Esophagus (tissue), 2 donors: ENCODE data around the gene ESR1. TPM values are rescaled to one million over a fixed set of nuclear protein-coding genes. Genes with fewer than 3 reads are reported as not detected.
"Not testable (repeated sequence)": the region's sequence is repeated elsewhere in the genome, so short reads cannot be mapped to it uniquely, and the experiment has no call there.

Experiments used
- H3K27ac ChIP-seq, 2 donors: one replicate each; pipeline ENCODE4 v1.5.1; 2013; ENCODE audit warnings: low read depth in 2 of 2, mild to moderate bottlenecking in 2 of 2, inconsistent platforms in 1 of 2, low read length in 1 of 2, moderate library complexity in 1 of 2
- H3K27me3 ChIP-seq, 2 donors: one replicate each; pipeline ENCODE4 v1.6.1; 2013; ENCODE audit warnings: low read length in 2 of 2, control low read depth in 1 of 2, mild to moderate bottlenecking in 1 of 2; ENCODE audit not compliant: insufficient read depth in 2 of 2, control insufficient read depth in 1 of 2
- H3K36me3 ChIP-seq, 2 donors: one replicate each; pipeline ENCODE4 v1.6.1; 2013; ENCODE audit warnings: low read length in 1 of 2; ENCODE audit not compliant: control insufficient read depth in 2 of 2, insufficient read depth in 2 of 2
- H3K4me1 ChIP-seq, 2 donors: one replicate each; pipeline ENCODE4 v1.6.1; 2013; ENCODE audit warnings: low read length in 1 of 2; ENCODE audit not compliant: control insufficient read depth in 2 of 2, insufficient read depth in 2 of 2
- H3K4me3 ChIP-seq, 2 donors: one replicate each; pipeline ENCODE4 v1.5.1; 2013; ENCODE audit warnings: low read length in 2 of 2, mild to moderate bottlenecking in 2 of 2, low read depth in 1 of 2, moderate library complexity in 1 of 2
- H3K9me3 ChIP-seq, 2 donors: one replicate each; pipeline ENCODE4 v1.6.1; 2013; ENCODE audit warnings: mild to moderate bottlenecking in 2 of 2, low read depth in 1 of 2, low read length in 1 of 2, moderate library complexity in 1 of 2; ENCODE audit not compliant: control insufficient read depth in 2 of 2, insufficient read depth in 1 of 2
- WGBS, 2 donors: extraction: QIAGEN DNeasy Blood & Tissue Kit; methylation state at CpG; one replicate each; pipeline ENCODE4 v1.1.7; 2013; 5-methylcytosine and 5-hydroxymethylcytosine counted together
- polyA plus RNA-seq, 2 donors: library from polyadenylated mRNA; stranded (reverse); fragments of 200-250 nt; gene quantifications; one replicate each; pipeline ENCODE4 v1.2.3, GENCODE V29; 2013
- donor health status: healthy with polysubstance abuse.
- donor health status: Bipolar disorder and iron deficiency.

The ESR1 gene
- polyA plus RNA-seq, 2 donors = 0.05 to 0.14 TPM

DNA sequence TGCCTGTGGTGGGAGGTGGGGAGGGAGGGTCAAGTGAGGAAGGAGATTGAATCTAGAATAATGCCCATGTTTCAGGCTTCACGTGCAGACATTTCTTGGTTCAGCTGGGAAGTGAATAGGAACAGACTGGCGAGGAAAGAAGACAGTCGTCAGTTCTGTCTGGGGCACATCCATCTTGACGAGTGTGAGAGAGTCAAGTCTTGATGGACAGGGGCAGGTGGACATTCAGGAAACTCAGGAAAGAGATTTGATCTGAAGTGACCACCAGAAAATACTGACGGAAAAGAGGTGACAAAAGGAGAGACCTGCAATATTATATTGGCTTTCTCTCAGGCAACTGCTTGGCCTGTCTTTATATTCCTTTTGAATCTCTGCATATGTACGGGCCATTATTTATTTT, 68.6 kb downstream of the ESR1 start:
- H3K27me3 ChIP-seq = no peaks in the 10 kb centered on the region
- H3K9me3 ChIP-seq = no peaks in the 10 kb centered on the region

GRCh38 chr6:151877458-151877857, 70.0 kb downstream of the ESR1 start:
- Histone ChIP-seq H3K4me1 (no peaks in the 10 kb centered on the region), H3K9me3 (no peaks in the 10 kb centered on the region), H3K27me3 (no peaks in the 10 kb centered on the region), H3K36me3 (no peaks in the 10 kb centered on the region), H3K4me3 (no peak overlapping the region), H3K27ac (no peak overlapping the region)
- WGBS, 2 donors = 90 to 92% methylated on average over 3 of the region's 3 CpGs

More for the DNA sequence above, 68.6 kb downstream of the ESR1 start:
- Histone ChIP-seq H3K36me3 (no peaks in the 10 kb centered on the region), H3K4me3 (no peak overlapping the region), H3K4me1 (no peaks in the 10 kb centered on the region), H3K27ac (no peak overlapping the region)
- 76 to 81% methylated on average over 6 of the region's 6 CpGs for WGBS, 2 donors

- H3K4me3 ChIP-seq = no peak overlapping the region
- H3K4me1 ChIP-seq = no peaks in the 10 kb centered on the region
- no peak overlapping the region for H3K27ac ChIP-seq
- no peaks in the 10 kb centered on the region for H3K36me3 ChIP-seq
- no peaks in the 10 kb centered on the region for H3K27me3 ChIP-seq
- H3K9me3 ChIP-seq = no peaks in the 10 kb centered on the region
- WGBS, 2 donors = 84 to 87% methylated on average over 1 of the region's 1 CpG
Observed at GRCh38 chr6:151881231-151881630, 73.7 kb downstream of the ESR1 start.

GRCh38 chr6:151882206-151882605, 74.7 kb downstream of the ESR1 start:
- no peaks in the 10 kb centered on the region for H3K36me3 ChIP-seq
- no peak overlapping the region for H3K27ac ChIP-seq
- no peaks in the 10 kb centered on the region for H3K9me3 ChIP-seq
- no peak overlapping the region for H3K4me3 ChIP-seq
- no peaks in the 10 kb centered on the region for H3K4me1 ChIP-seq
- 72 to 76% methylated on average over 5 of the region's 5 CpGs for WGBS, 2 donors
- no peaks in the 10 kb centered on the region for H3K27me3 ChIP-seq

- H3K9me3 ChIP-seq = no peaks in the 10 kb centered on the region
- no peaks in the 10 kb centered on the region for H3K36me3 ChIP-seq
- no peak overlapping the region for H3K27ac ChIP-seq
- 81 to 99% methylated on average over 4 of the region's 4 CpGs for WGBS, 2 donors
- no peaks in the 10 kb centered on the region for H3K4me1 ChIP-seq
- no peak overlapping the region for H3K4me3 ChIP-seq
- no peaks in the 10 kb centered on the region for H3K27me3 ChIP-seq
Observed at GRCh38 chr6:151885234-151885633, 77.8 kb downstream of the ESR1 start.

DNA sequence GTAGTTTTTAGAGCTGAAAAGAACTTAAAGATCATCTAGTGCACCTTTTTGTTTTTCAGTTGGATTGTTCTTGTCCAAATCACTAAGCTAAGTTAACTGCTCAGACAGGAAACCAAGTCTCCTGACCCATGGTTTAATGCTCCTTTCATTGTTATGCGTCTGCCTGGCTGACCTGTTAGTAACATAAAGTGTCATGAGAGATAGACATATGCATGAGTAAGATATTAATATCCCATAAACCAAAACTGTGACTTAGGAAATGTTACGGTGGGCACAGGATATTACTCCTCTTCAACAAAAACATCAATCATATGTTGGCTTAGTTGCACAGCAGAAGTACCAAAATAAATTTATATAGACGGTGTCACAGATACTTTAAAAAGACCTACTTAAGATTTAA, 84.0 kb downstream of the ESR1 start:
- Histone ChIP-seq H3K4me3 (no peak overlapping the region), H3K27ac (no peak overlapping the region), H3K27me3 (no peaks in the 10 kb centered on the region), H3K4me1 (no peaks in the 10 kb centered on the region), H3K36me3 (no peaks in the 10 kb centered on the region), H3K9me3 (no peaks in the 10 kb centered on the region)
- 70 to 72% methylated on average over 3 of the region's 3 CpGs for WGBS, 2 donors

- H3K36me3 ChIP-seq, H3K4me1 ChIP-seq, H3K9me3 ChIP-seq, H3K27me3 ChIP-seq, H3K4me3 ChIP-seq, H3K27ac ChIP-seq: not testable (repeated sequence)
- WGBS, 2 donors = 50 to 53% methylated on average over 3 of the region's 3 CpGs
Observed at GRCh38 chr6:151894426-151894825, 86.9 kb downstream of the ESR1 start.

GRCh38 chr6:151899221-151899620, 91.7 kb downstream of the ESR1 start:
- not testable (repeated sequence) for H3K27me3 ChIP-seq, H3K4me3 ChIP-seq, H3K27ac ChIP-seq, H3K9me3 ChIP-seq, H3K4me1 ChIP-seq, H3K36me3 ChIP-seq
- 95 to 96% methylated on average over 8 to 24 of the region's 33 CpGs for WGBS, 2 donors

- WGBS, 2 donors = 96 to 97% methylated on average over 15 of the region's 15 CpGs
- H3K4me3 ChIP-seq, H3K9me3 ChIP-seq, H3K27me3 ChIP-seq, H3K36me3 ChIP-seq, H3K27ac ChIP-seq, H3K4me1 ChIP-seq: not testable (repeated sequence)
Observed at GRCh38 chr6:151899796-151900195, 92.3 kb downstream of the ESR1 start.

- no peaks in the 10 kb centered on the region for H3K27me3 ChIP-seq
- no peaks in the 10 kb centered on the region for H3K4me1 ChIP-seq
- H3K9me3 ChIP-seq = no peaks in the 10 kb centered on the region
- no peaks in the 10 kb centered on the region for H3K36me3 ChIP-seq
- no peak overlapping the region for H3K27ac ChIP-seq
- 39 to 44% methylated on average over 2 of the region's 2 CpGs for WGBS, 2 donors
- H3K4me3 ChIP-seq = no peak overlapping the region
Observed at GRCh38 chr6:151900256-151900655, 92.8 kb downstream of the ESR1 start.
